ENCODE results near the gene COX6A2.

COX6A2 gene

GRCh38 chr16:31411024-31411844 lies 16.9 kb downstream of the COX6A2 start:
- peak; percentile 6 for ATAC-seq
- Mint-ChIP-seq H3K27me3 (peaks cover 31% of the 10 kb centered on the region), H3K4me1 (peaks cover 23% of the 10 kb centered on the region), H3K4me3 (no peak overlapping the region), H3K9me3 (no peaks in the 10 kb centered on the region), H3K27ac (no peak overlapping the region), H3K36me3 (no peaks in the 10 kb centered on the region)

- no peak for ATAC-seq
- Mint-ChIP-seq H3K9me3 (no peaks in the 10 kb centered on the region), H3K27me3 (peaks cover 22% of the 10 kb centered on the region), H3K36me3 (no peaks in the 10 kb centered on the region), H3K4me1 (peaks cover 17% of the 10 kb centered on the region), H3K27ac (no peak overlapping the region), H3K4me3 (no peak overlapping the region)
Measured at GRCh38 chr16:31410082-31410481, 18.1 kb downstream of the COX6A2 start.

- H3K27ac Mint-ChIP-seq: no peak overlapping the region
Measured at GRCh38 chr16:31409433-31409832, 18.7 kb downstream of the COX6A2 start.

GRCh38 chr16:31407406-31407805 lies 20.8 kb downstream of the COX6A2 start:
- ATAC-seq: no peak
- Mint-ChIP-seq H3K27me3 (peaks cover 22% of the 10 kb centered on the region), H3K36me3 (no peaks in the 10 kb centered on the region), H3K4me3 (no peak overlapping the region), H3K4me1 (no peaks in the 10 kb centered on the region), H3K27ac (no peak overlapping the region), H3K9me3 (no peaks in the 10 kb centered on the region)

More at GRCh38 chr16:31409433-31409832, 18.7 kb downstream of the COX6A2 start:
- Mint-ChIP-seq H3K4me1 (peaks cover 15% of the 10 kb centered on the region), H3K36me3 (no peaks in the 10 kb centered on the region), H3K9me3 (no peaks in the 10 kb centered on the region), H3K27me3 (peaks cover 22% of the 10 kb centered on the region), H3K4me3 (no peak overlapping the region)
- ATAC-seq: no peak

GRCh38 chr16:31404353-31405064 lies 23.7 kb downstream of the COX6A2 start:
- peaks cover 4% of the 10 kb centered on the region for H3K9me3 Mint-ChIP-seq
- ATAC-seq: peak; percentile 13
- peak overlapping the region; percentile 9 for H3K4me3 Mint-ChIP-seq
- peaks cover 14% of the 10 kb centered on the region for H3K27me3 Mint-ChIP-seq
- peaks cover 8% of the 10 kb centered on the region for H3K4me1 Mint-ChIP-seq
- no peak overlapping the region for H3K27ac Mint-ChIP-seq
- H3K36me3 Mint-ChIP-seq: peaks cover 4% of the 10 kb centered on the region

GRCh38 chr16:31403590-31404352 lies 24.4 kb downstream of the COX6A2 start:
- Mint-ChIP-seq H3K4me3 (no peak overlapping the region), H3K4me1 (peaks cover 12% of the 10 kb centered on the region)
- peak; percentile 18 for ATAC-seq

GRCh38 chr16:31402687-31403086 lies 25.5 kb downstream of the COX6A2 start:
- Mint-ChIP-seq H3K36me3 (peaks cover 8% of the 10 kb centered on the region), H3K9me3 (peaks cover 8% of the 10 kb centered on the region), H3K27me3 (no peaks in the 10 kb centered on the region), H3K27ac (no peak overlapping the region), H3K4me1 (peaks cover 12% of the 10 kb centered on the region), H3K4me3 (no peak overlapping the region)
- no peak for ATAC-seq

More at GRCh38 chr16:31403590-31404352, 24.4 kb downstream of the COX6A2 start:
- H3K27me3 Mint-ChIP-seq: peaks cover 8% of the 10 kb centered on the region
- peaks cover 8% of the 10 kb centered on the region for H3K9me3 Mint-ChIP-seq
- no peak overlapping the region for H3K27ac Mint-ChIP-seq
- H3K36me3 Mint-ChIP-seq: peaks cover 8% of the 10 kb centered on the region

GRCh38 chr16:31401436-31401835 lies 26.7 kb downstream of the COX6A2 start:
- no peak overlapping the region for H3K4me3 Mint-ChIP-seq
- H3K36me3 Mint-ChIP-seq: peaks cover 8% of the 10 kb centered on the region
- peaks cover 12% of the 10 kb centered on the region for H3K4me1 Mint-ChIP-seq
- H3K27ac Mint-ChIP-seq: no peak overlapping the region
- no peaks in the 10 kb centered on the region for H3K27me3 Mint-ChIP-seq
- H3K9me3 Mint-ChIP-seq: peaks cover 8% of the 10 kb centered on the region
- no peak for ATAC-seq

- Mint-ChIP-seq H3K9me3 (peaks cover 8% of the 10 kb centered on the region), H3K27ac (no peak overlapping the region), H3K36me3 (peaks cover 8% of the 10 kb centered on the region), H3K27me3 (peaks cover 8% of the 10 kb centered on the region), H3K4me3 (no peak overlapping the region), H3K4me1 (peaks cover 12% of the 10 kb centered on the region)
- ATAC-seq: no peak
Measured at GRCh38 chr16:31400191-31400590, 28.0 kb downstream of the COX6A2 start.

GRCh38 chr16:31397701-31398100 lies 30.5 kb downstream of the COX6A2 start:
- no peak for ATAC-seq
- H3K4me3 Mint-ChIP-seq: no peak overlapping the region
- peaks cover 18% of the 10 kb centered on the region for H3K4me1 Mint-ChIP-seq

GRCh38 chr16:31397096-31397660 lies 31.0 kb downstream of the COX6A2 start:
- Mint-ChIP-seq H3K27me3 (peaks cover 29% of the 10 kb centered on the region), H3K4me3 (no peak overlapping the region), H3K27ac (no peak overlapping the region), H3K36me3 (peaks cover 8% of the 10 kb centered on the region), H3K4me1 (peaks cover 18% of the 10 kb centered on the region), H3K9me3 (peaks cover 8% of the 10 kb centered on the region)
- no peak for ATAC-seq

More at GRCh38 chr16:31397701-31398100, 30.5 kb downstream of the COX6A2 start:
- H3K27me3 Mint-ChIP-seq: peaks cover 23% of the 10 kb centered on the region
- H3K36me3 Mint-ChIP-seq: peaks cover 8% of the 10 kb centered on the region
- no peak overlapping the region for H3K27ac Mint-ChIP-seq
- H3K9me3 Mint-ChIP-seq: peaks cover 8% of the 10 kb centered on the region

GRCh38 chr16:31395647-31396046 lies 32.5 kb downstream of the COX6A2 start:
- Mint-ChIP-seq H3K4me1 (peaks cover 18% of the 10 kb centered on the region), H3K36me3 (peaks cover 8% of the 10 kb centered on the region), H3K27ac (no peak overlapping the region), H3K27me3 (peaks cover 29% of the 10 kb centered on the region), H3K4me3 (no peak overlapping the region), H3K9me3 (peaks cover 8% of the 10 kb centered on the region)
- no peak for ATAC-seq

- H3K4me1 Mint-ChIP-seq: peaks cover 6% of the 10 kb centered on the region
- peak within 1 kb of the TSS; percentile 8 for H3K27ac Mint-ChIP-seq
- H3K4me3 Mint-ChIP-seq: no peak within 1 kb of the TSS
- no peaks in the 10 kb centered on the region for H3K36me3 Mint-ChIP-seq
- H3K9me3 Mint-ChIP-seq: no peaks in the 10 kb centered on the region
- peaks cover 29% of the 10 kb centered on the region for H3K27me3 Mint-ChIP-seq
- ATAC-seq: peak; percentile 31
Measured at GRCh38 chr16:31393056-31393455, 35.1 kb downstream of the COX6A2 start, which contains the start of gene ITGAD. ITGAD (plus strand) TSS chr16:31393335; CDS start chr16:31393361, 26 bp downstream.

GRCh38 chr16:31390504-31391041 lies 37.6 kb downstream of the COX6A2 start:
- Mint-ChIP-seq H3K4me1 (peaks cover 27% of the 10 kb centered on the region), H3K36me3 (no peaks in the 10 kb centered on the region), H3K27me3 (peaks cover 25% of the 10 kb centered on the region), H3K9me3 (no peaks in the 10 kb centered on the region), H3K27ac (no peak overlapping the region), H3K4me3 (no peak overlapping the region)
- no peak for ATAC-seq
